Ramos (cell line): Measurements from ENCODE around the gene MARCHF9.
"Not testable (repeated sequence)": the region's sequence is repeated elsewhere in the genome, so short reads cannot be mapped to it uniquely, and the experiment has no call there.

Experiments used
- in situ Hi-C: fragments of 300-500 bp; cut with MboI; formaldehyde crosslinking; loops from one replicate; pipeline ENCODE4 v1.14.3; 2022; ENCODE audit warnings: low sequenced_read_pairs; ENCODE audit not compliant: unreplicated experiment

The MARCHF9 gene

DNA sequence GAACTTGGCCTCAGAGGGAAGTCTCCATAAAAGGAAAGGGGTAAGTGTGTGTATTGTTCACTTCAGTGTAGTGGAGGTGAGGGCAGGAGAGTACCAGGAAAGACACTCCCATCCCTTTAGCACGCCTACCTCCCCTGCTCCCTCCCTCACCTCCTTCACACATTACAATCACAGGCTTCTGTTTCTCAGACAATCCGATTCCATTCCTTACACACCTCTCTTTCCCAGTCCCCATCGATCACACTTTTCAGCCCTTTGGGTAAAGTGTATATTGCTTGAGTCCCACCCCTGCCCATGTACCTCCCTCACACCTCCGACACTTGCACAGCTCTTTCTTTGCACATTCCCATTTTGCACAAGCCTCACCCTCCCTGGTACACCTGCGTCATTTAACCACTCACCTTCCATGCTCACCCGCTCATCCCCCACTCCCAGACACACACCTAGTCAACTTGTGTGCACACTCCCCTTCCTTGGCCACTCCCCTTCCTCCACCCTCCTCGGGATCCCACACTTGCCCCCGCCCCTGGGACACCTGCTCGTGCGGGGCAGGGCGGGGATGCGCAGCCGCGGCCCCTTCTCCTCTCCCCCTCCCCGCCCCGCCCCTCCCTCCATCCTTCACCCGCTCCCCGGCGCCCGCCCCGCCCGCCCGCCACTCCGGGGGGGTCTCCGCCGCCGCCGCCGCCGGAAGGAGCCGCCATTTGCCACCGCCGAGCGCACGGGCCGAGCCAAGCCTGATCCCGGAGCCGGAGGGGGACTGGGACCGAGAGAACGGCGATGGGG, at the start of gene MARCHF9:
Gene MARCHF9, plus strand, starts transcription at position 693 of the 783 bp plus-strand sequence. CDS start 426 bp downstream, outside the sequence.
- in situ Hi-C loops = loop anchor here (25.0 kb wide), 1 partner anchor 517 kb away; the partner anchor contains the start of gene SHMT2

- in situ Hi-C loops = no loop called here
Observed at GRCh38 chr12:57707250-57707649, 47.7 kb upstream of the MARCHF9 start.

GRCh38 chr12:57708296-57708695, 46.6 kb upstream of the MARCHF9 start:
- in situ Hi-C loops = no loop called here

GRCh38 chr12:57712701-57713100, 42.2 kb upstream of the MARCHF9 start:
- in situ Hi-C loops = no loop called here

- in situ Hi-C loops = no loop called here
Observed at GRCh38 chr12:57713209-57713608, 41.7 kb upstream of the MARCHF9 start.

DNA sequence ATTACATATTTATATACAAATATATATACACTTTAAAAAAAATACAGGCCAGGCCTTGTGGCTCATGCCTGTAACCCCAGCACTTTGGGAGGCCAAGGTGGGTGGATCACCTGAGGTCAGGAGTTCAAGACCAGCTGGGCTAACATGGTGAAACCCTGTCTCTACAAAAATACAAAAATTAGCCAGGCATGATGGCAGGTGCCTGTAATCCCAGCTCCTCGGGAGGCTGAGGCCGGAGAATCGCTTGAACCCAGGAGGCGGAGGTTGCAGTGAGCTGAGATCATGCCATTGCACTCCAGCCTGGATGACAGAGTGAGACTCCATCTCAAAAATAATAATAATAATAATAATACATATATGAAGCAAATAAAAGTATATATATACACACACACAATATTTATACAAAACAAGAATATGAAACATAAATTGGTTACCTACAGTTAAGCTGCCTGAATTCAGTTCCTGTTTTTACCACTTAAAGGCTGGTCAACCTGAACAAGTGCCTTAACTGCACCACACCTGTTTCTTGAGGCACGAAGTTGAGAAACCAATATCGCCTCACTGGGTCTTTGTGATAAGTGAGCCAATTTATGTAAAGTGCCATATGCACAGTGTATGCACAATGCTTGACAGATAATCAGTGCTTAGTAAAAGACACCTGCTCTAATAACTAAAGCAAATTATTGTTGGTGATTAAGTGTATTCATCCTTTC, 39.7 kb upstream of the MARCHF9 start:
- in situ Hi-C loops = not testable (repeated sequence)

DNA sequence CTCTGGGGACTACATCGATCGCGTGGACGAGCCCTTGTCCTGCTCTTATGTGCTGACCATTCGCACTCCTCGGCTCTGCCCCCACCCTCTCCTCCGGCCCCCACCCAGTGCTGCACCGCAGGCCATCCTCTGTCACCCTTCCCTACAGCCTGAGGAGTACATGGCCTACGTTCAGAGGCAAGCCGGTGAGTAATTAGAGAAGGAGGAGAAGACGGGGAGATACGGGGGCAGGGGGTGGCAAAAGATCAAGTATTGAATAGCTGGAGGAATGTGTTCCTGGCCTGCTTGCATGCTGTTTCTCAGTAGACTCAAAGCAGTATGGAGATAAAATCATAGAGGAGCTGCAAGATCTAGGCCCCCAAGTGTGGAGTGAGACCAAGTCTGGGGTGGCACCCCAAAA, 39.1 kb upstream of the MARCHF9 start:
- in situ Hi-C loops = no loop called here

GRCh38 chr12:57716305-57716704, 38.6 kb upstream of the MARCHF9 start:
- in situ Hi-C loops = no loop called here

GRCh38 chr12:57717131-57717530, 37.8 kb upstream of the MARCHF9 start:
- in situ Hi-C loops = no loop called here

- in situ Hi-C loops = no loop called here
Observed at GRCh38 chr12:57717846-57718640, 36.9 kb upstream of the MARCHF9 start.

- in situ Hi-C loops = no loop called here
Observed at GRCh38 chr12:57718641-57719528, 36.0 kb upstream of the MARCHF9 start.

DNA sequence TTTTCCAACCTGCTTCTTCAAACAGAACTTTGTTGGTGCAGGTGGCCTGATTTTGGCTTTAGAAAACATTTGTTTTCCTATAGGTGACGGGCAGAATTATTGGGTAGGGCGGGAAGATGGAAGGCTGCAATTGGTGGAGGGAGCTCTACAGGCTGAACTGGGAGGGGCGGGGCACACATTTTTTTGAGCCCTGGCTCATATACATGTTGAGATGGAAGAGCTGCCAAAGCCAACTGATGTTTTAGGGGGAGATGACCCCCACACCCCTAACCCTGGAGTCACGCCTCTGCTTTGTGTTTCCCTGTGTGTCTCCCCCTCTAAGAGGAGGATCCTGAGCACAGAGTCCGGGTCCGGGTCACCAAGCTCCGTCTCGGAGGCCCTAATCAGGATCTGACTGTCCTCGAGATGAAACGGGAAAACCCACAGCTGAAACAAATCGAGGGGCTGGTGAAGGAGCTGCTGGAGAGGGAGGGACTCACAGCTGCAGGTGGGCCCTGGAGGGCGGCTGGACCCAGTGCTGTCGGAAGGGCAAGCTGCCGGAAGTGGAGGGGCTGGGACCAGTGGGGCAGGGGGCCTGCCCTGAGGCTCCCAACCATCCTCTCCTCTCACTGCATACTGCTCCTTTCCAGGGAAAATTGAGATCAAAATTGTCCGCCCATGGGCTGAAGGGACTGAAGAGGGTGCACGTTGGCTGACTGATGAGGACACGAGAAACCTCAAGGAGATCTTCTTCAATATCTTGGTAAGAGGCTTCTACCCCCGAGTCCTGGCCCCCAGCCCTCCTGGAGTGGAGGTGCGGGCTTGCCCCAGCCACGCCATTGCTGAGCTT, 34.9 kb upstream of the MARCHF9 start:
- in situ Hi-C loops = no loop called here

- in situ Hi-C loops = no loop called here
Observed at GRCh38 chr12:57720606-57721595, 34.0 kb upstream of the MARCHF9 start.

DNA sequence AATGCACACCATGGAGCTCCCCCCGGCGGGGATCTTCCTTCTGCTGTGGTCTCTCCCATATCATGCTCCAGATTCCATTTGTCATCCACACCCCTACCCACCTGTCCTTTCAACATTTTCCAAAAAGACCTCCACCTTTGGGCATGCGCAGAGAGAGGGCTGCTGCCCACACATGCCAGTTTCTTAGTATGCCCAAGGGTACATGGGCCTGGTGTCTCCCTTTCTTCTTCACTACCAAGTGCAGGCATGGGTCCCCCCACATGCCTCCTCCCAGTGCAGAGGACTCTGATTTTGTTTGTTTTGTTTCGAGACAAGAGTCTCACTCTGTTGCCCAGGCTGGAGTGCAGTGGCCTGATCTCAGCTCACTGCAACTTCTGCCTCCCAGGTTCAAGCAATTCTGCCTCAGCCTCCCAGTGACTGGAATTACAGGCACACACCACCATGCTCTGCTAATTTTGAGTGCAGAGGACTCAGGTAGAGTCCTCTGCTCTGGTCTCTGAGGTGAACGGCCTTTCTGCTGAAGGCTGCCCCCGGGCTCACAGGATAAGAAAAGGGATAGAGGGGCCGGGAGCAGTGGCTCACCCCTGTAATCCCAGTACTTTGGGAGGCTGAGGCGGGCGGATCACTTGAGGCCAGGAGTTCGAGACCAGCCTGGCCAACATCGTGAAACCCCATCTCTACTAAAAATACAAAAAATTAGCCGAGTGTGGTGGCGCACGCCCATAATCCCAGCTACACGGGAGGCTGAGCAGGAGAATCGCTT, 32.9 kb upstream of the MARCHF9 start:
- in situ Hi-C loops = not testable (repeated sequence)

DNA sequence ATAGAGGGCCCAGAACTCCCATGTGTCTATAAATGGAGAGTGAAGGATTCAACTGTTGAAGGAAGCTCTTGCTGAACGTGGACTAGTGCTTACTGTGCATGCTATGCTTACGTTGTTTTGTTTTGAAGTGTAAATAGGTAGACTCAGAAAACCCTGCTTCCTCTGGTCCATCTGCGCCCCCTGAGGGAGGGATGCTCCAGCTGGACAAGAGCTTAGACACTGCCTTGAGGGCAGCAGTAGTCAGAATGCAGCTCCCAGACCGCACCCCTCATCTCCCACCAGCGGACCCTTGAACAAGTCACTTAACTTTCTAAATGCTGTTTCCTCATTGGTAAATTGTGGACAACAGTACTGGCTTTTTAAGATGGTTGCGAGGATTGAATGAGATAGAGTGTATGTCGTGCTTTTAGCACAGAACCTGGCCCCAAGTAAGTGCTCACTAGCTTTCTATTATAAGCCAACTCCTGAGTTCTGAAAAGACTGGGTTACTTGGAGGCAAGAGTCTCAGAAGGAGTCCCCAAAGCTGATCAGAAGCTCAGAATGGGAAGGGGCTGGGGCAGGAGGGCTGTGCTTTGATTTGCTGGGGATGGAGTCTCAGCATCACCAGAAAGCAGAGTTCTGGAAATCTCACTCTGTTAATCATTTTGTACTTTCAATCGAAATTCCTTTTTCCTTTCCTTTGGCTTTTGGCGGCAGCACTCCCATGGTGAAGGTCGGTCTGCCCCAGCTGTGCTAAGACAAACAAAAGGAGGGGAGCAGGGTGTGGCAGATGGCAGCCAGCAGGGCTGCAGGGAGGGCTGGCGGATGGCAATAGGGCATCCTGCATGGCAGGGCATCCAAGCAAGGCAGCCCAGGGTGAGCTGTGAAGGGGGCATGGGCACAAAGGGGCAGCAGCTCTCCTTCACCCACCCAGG, 31.9 kb upstream of the MARCHF9 start:
- in situ Hi-C loops = no loop called here

GRCh38 chr12:57723630-57723962, 31.3 kb upstream of the MARCHF9 start:
- in situ Hi-C loops = no loop called here
